Measurements from ENCODE around the gene PISD. TPM values are rescaled to one million over a fixed set of nuclear protein-coding genes. Genes with fewer than 3 reads are reported as not detected.
A peak's percentile ranks its signal among the peaks of the same experiment; 100 is the strongest.

Gene PISD
- total RNA-seq, 1 donor from 2014 or later = 18.4 TPM

- DNase-seq (ENCODE audit: missing footprints) (no peak), ATAC-seq (no peak)
- intact Hi-C loops (cut with DNase I) = no loop called here
These were observed 2.8 kb downstream of the PISD start for GRCh38 chr22:31659246-31659645.

DNA sequence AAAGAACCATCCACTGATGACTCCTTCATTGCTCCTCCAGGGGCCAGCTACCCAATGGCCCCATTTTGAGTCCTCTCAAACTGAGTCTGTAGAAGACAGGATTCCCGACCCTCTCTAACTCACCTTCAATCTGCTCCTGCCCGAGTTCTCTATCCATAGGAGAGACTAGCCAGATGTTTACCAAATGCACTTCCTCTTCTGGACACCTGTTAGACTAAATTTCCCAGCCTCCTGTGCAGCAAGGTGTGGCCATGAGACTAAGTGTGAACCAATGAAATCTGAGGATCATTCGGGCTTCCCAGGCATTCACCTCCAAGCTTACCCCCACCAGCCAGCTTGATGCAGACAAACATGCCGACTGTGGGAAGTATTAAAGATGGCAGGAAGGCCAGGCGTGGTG, 7.6 kb downstream of the PISD start:
- intact Hi-C loops (cut with DNase I) = no loop called here
- no peak for DNase-seq (ENCODE audit: missing footprints)
- no peak for ATAC-seq

- ATAC-seq (no peak), DNase-seq (ENCODE audit: missing footprints) (no peak)
- intact Hi-C loops (cut with DNase I) = no loop called here
These were observed 8.1 kb downstream of the PISD start for GRCh38 chr22:31653944-31654343.

DNA sequence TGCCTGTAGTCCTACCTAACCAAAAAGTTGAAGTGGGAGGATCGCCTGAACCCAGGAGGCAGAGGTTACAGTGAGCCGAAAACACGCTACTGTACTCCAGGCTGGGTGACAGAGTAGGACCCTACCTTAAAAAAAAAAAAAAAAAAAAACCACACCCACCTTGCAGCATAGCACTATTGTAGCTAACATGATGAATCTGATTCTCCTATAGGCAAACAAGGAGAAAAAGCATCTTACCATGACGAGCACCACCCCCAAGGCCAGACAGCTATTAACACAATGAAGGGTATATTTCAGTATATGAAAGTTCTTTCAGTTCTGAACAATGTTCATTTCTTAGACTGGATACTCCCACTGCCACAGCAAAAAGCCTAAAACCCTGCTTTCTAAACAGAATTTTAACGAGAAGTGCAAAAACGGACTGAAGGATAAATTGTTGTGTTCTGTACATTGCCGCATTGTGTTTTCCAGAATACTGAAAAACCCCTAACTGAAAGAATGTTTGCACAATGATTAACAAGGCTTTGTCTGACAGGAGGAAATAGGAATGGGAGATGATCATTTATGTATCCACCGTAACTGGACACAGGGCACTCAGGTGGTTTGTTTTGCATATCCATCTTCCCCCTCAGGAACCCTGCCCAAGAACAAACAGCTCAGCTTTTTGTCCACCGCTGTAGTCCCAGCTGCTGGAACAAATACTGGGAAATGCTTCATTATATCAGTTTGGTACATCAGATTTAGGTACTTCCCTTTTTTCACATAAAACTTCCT, 8.9 kb downstream of the PISD start:
- DNase-seq (ENCODE audit: missing footprints) (no peak), ATAC-seq (no peak)
- intact Hi-C loops (cut with DNase I) = no loop called here

GRCh38 chr22:31652088-31652487, 9.9 kb downstream of the PISD start:
- no peak for ATAC-seq
- intact Hi-C loops (cut with DNase I) = no loop called here
- DNase-seq (ENCODE audit: missing footprints) = no peak

DNA sequence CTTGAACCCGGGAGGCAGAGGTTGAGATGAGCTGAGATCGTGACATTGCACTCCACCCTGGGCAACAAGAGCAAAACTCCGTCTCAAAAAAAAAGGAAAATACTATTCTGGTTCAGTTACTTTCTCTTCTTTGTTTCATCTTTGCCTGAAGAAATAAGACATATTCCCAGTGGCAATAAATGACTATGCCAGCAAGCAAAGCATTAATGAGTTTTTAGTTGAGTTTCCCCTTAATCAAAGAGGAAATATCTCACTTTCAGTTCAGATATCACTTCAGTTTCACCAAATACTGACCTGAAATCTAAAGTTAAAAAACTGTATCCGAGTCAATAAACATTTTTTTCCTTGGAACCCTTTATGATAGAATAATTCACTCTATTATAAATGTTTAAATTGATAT, 10.4 kb downstream of the PISD start:
- ATAC-seq (no peak), DNase-seq (ENCODE audit: missing footprints) (no peak)
- intact Hi-C loops (cut with DNase I) = no loop called here

DNA sequence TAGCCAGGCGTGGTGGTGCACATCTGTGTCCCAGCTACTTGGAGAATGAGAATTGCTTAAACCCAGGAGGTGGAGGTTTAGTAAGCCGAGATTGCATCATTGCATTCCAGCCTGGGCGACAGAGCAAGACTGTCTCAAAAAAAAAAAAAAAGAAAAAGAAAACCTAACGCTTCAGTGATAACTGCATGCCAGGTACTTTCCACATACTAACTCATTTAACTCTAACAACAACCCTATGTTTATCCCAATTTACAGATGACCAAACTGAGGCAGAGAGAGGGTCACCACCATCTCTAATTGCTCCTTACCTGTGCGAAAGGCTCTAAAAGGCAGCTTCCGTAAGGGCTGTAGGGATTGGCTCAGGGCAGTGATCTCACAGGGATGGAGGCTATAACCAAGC, 11.6 kb downstream of the PISD start:
- no peak for DNase-seq (ENCODE audit: missing footprints)
- intact Hi-C loops (cut with DNase I) = no loop called here
- no peak for ATAC-seq

DNA sequence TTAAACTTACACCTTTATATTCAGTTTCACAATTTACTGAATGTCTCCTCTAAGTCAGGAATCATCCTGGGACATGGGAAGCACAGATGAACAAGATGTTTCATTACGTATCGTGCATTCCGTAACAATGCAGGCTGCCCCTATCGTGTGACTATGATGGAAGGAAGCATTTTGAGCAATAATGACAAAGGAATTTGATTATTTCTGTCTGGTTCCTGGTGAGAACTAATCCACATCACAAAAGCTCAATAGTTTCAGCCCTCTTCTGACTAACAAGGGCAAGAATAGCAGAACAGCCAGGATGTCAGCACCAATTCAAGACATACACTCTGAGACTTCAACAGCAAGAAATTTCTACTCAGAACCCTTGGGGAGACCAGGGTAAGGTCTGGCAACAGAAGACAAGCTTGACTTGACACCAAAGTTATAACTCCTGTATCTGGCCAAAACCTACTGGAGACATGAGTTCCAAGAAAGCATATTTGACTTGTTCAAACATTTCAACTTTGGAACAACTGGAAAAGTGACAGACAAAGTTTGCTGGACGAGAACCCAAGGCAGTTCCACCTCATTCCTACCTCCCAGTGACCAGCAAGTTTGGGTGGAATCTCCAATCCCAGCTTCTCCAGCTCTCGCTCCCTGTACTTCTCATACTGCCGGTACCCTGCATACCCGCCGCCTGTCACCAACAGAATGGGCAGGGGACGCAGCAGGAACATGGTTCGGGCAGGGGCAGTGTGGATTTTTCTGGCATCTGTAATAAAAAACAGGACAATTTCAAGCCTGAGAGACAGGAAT, 14.3 kb downstream of the PISD start:
- ATAC-seq = no peak
- intact Hi-C loops (cut with DNase I) = no loop called here
- no peak for DNase-seq (ENCODE audit: missing footprints)

DNA sequence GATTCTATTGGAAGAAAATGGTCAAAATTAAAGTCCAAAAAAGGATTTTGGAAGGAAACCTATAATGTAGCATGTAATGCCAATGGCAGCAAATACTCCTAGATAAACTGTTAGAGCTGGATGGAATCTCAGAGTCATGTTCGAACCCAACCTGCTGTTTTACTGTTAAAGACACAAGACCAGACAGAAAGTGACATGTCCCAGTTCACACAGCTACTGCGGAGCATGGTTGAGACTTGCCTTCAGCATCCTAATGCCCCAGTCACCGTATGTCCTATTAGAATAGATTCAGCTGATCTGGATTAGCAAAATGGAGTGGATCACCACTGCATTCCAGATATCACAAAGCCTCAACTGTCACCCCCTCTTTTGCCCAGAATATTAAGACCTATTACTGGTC, 14.9 kb downstream of the PISD start:
- ATAC-seq = no peak
- intact Hi-C loops (cut with DNase I) = no loop called here
- no peak for DNase-seq (ENCODE audit: missing footprints)

- ATAC-seq (no peak), DNase-seq (ENCODE audit: missing footprints) (no peak)
- intact Hi-C loops (cut with DNase I) = no loop called here
These were observed 15.6 kb downstream of the PISD start for GRCh38 chr22:31646186-31647019.

DNA sequence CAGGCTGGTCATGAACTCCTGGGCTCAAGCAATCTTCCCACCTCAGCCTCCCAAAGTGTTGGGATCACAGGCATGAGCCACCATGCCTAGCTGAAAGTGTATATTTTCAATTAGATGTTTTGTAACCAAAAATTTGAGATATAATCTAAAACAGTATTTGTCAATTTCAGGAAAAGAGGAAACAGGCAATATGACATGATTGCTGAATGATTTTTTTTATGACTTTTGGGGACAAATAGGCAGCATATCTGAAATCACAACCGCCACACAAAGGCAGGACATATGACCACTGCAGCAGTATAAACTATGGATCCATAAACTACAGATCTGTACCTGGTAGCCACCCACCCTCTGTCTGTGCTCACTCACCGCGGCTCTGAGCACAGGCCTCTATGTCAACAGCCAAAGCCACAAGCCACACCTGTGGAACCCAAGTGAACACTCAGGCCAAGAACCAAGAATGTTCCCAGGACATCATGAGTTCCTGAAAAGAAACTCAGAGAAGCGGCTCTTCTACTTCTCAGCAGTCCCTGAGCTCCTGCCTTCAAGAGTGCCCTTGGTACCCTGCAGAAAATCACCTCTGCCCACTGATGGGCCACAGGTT, 22.5 kb downstream of the PISD start:
- ATAC-seq = no peak
- intact Hi-C loops (cut with DNase I) = no loop called here
- DNase-seq (ENCODE audit: missing footprints) = no peak

- peak; percentile 61 for ATAC-seq
- peak; percentile 67 for DNase-seq (ENCODE audit: missing footprints)
- intact Hi-C loops (cut with DNase I) = no loop called here
These were observed 24.0 kb downstream of the PISD start for GRCh38 chr22:31637891-31638618.

- intact Hi-C loops (cut with DNase I) = no loop called here
- peak; percentile 38 for ATAC-seq
- DNase-seq (ENCODE audit: missing footprints) = peak; percentile 87
These were observed 24.5 kb downstream of the PISD start for GRCh38 chr22:31637447-31637890.

DNA sequence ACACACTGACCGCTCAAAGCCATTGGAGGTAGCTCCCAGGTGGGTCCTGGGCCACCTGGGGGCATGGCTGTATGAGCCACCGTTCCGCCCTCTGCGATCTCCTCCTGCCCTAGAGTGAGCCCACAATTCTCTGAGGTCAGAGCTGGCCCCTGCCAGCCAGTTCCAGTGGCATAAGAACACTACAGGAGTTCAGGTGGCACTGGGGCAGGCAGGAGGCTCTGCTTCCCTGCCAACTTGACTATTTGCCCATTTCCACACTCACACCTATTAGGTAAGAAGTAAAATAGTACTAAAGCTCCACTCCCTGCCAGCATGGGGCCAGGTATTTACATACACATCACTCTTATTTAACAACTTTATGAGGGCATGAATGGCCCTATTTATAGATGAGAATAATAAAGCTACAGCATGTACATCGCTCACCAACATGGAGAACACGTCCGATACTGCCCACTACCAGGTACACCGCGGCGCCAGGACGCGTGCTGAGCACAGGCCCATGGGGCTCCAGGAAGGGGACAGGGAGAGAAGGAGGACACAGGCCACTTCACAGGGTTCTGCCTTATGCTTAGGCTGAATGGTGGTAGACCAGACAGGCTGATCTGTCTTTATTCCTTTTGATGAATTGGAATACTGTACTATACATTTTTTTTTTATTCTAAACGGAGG, 26.2 kb downstream of the PISD start:
- intact Hi-C loops (cut with DNase I) = no loop called here
- DNase-seq (ENCODE audit: missing footprints) = no peak
- ATAC-seq = no peak

DNA sequence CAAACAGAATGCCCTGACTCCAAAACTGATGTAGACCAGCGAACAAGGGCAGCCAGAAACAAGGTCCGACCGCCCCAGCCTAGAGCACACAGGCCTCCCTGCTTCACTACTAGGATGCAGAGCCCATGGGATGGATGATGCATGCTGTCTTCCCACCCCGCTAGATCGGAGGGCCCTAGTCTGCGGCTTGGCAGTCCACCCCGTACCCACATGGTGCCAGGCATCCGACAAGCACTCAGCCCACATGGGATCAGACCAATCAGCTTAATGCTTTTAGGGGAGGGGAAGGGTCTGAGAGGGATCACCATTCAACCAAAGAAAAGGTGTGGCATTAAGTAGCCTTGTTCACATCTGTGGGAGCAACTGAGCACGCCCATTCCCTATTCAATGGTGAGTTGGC, 30.6 kb downstream of the PISD start:
- intact Hi-C loops (cut with DNase I) = no loop called here
- DNase-seq (ENCODE audit: missing footprints) = no peak
- no peak for ATAC-seq

DNA sequence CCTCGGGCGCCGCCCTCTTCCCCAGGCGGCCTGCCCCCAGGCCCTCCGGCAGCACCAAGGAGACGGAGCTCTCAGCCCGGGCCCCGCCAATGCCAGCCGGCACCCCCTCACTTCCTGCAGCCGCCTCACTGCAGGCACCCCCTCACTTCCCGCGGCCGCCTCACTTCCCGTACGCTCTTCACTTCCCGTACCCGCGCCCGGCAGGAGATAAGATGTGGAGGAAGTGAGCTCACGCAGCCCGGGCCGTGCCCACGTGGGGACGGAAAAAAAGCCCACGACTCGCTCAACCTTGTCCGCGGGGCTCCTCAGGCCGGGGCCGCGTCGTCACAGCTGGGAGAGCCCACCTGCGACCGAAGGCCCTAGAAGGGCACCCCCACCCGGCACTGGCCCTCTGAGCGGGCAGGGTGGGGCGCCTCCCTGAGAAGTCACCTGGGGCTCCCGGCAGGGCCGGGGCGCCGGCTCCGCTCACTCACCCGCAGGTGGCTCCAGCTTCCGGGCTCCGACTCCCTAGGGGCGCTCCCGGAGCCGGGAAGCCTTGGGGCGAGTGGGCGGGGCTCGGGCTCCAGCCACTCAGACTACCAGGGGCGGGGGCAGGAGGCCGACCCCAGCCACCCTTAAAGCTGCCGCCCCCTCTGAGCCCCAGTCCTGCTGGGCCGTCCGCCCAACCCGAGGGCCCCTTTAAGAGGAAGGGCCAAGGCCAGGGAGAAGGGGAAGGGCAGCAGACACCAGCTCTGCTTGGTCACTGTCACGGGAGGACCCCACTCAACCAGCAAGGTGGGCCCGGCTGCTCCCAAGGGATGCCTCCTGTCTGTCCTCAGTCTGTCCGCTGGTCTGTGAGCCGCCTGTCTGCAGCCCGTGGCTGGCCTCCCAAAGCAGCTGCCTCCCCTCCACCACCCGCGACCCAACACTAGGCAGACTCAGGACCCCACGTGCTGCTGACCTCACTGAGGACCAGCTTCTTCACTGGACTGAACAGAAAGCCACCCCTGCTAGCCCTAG, 31.4 kb downstream of the PISD start:
- peak; percentile 95 for DNase-seq (ENCODE audit: missing footprints)
- ATAC-seq = peak; percentile 79
- intact Hi-C loops (cut with DNase I) = no loop called here

- intact Hi-C loops (cut with DNase I) = no loop called here
- ATAC-seq (no peak), DNase-seq (ENCODE audit: missing footprints) (no peak)
These were observed 32.3 kb downstream of the PISD start for GRCh38 chr22:31629741-31630184.
